Left lung (tissue), 10 donors: ENCODE data around the gene CCAR1. TPM values are rescaled to one million over a fixed set of nuclear protein-coding genes. Genes with fewer than 3 reads are reported as not detected.
"Not testable (repeated sequence)": the region's sequence is repeated elsewhere in the genome, so short reads cannot be mapped to it uniquely, and the experiment has no call there.

ENCODE experiments used
- ATAC-seq: fragments of 200-7000 bp; cut with Tn5 transposase; one replicate; pipeline ENCODE4 v1.9.1; 2020; ENCODE audit warnings: moderate library complexity
- DNase-seq, 4 donors: peaks; one replicate each; pipeline ENCODE4 v3.0.0-alpha.2; 2013 to 2020
- H3K27ac ChIP-seq, 2 donors: fragments of 200-600 bp; sonication (generic) in 1 of 2; one replicate each; pipeline versions ENCODE4 v1.5.0 to v1.8.0; 2020 to 2021
- H3K27me3 ChIP-seq, 2 donors: fragments of 200-600 bp; sonication (generic) in 1 of 2; one replicate each; pipeline versions ENCODE4 v1.5.0 to v1.8.0; 2020 to 2021
- H3K36me3 ChIP-seq, 2 donors: fragments of 200-600 bp; sonication (generic) in 1 of 2; one replicate each; pipeline versions ENCODE4 v1.5.0 to v1.8.0; 2020 to 2021
- H3K4me1 ChIP-seq, 2 donors: fragments of 200-600 bp; one replicate each; pipeline ENCODE4 v1.8.0; 2021
- H3K4me3 ChIP-seq, 2 donors: fragments of 200-600 bp; sonication (generic) in 1 of 2; one replicate each; pipeline versions ENCODE4 v1.5.0 to v1.8.0; 2020 to 2021; ENCODE audit warnings: mild to moderate bottlenecking in 1 of 2
- H3K9me3 ChIP-seq, 2 donors: fragments of 200-600 bp; sonication (generic) in 1 of 2; one replicate each; pipeline versions ENCODE4 v1.5.0 to v1.8.0; 2020 to 2021
- CTCF ChIP-seq, 2 donors: fragments of 200-600 bp; sonication (generic) in 1 of 2; IDR thresholded peaks; one replicate each; pipeline versions ENCODE4 v1.5.0 to v1.8.0; 2021; ENCODE audit warnings: antibody characterized with exemption in 2 of 2
- intact Hi-C, 2 donors: fragments of 100-400 bp; cut with DNase I; formaldehyde crosslinking; loops; one replicate each; pipeline versions ENCODE4 v1.11.2 to v1.14.2; 2022
- polyA plus RNA-seq, 6 donors: library from polyadenylated mRNA; unstranded; fragments of 120-200 nt; gene quantifications; one replicate each; pipeline ENCODE4 v1.2.1, GENCODE V29; 2013; ENCODE audit not compliant: insufficient read length in 6 of 6
- total RNA-seq, 2 donors: library from RNA; stranded (reverse); fragmentation: NEBNext Ultra II Directional; extraction: Animal tissue kit (Norgen Biotek cat#: 25700); gene quantifications; one replicate each; pipeline ENCODE4 v1.2.1, GENCODE V29; 2021
- donor health status: DM: no; HTN: yes; CAD: no.
- donor health status: DM: no; HTN: no; CAD: no.

CCAR1 gene
- total and polyA plus RNA-seq, 8 donors: 44.5 to 227 (median 181) TPM

- no peak for TF ChIP-seq CTCF (IDR thresholded peaks at IDR 0.05)
- no peak overlapping the region for H3K4me3 ChIP-seq
- no peaks in the 10 kb centered on the region for H3K4me1 ChIP-seq
- peak in 2 of 4 donors; percentile 36 to 40 for DNase-seq
- intact Hi-C loops: no loop called here
- no peaks in the 10 kb centered on the region for H3K36me3 ChIP-seq
- no peak for ATAC-seq
- no peak overlapping the region for H3K27ac ChIP-seq
- H3K27me3 ChIP-seq: no peaks in the 10 kb centered on the region
- no peaks in the 10 kb centered on the region for H3K9me3 ChIP-seq
Observed at GRCh38 chr10:68697106-68697505, 23.9 kb upstream of the CCAR1 start.

- Histone ChIP-seq H3K27ac (no peak overlapping the region), H3K9me3 (no peaks in the 10 kb centered on the region), H3K4me3 (no peak overlapping the region), H3K36me3 (no peaks in the 10 kb centered on the region), H3K4me1 (no peaks in the 10 kb centered on the region), H3K27me3 (no peaks in the 10 kb centered on the region)
- ATAC-seq (no peak), DNase-seq (no peak)
- no peak for TF ChIP-seq CTCF (IDR thresholded peaks at IDR 0.05)
- intact Hi-C loops: no loop called here
Observed at GRCh38 chr10:68700197-68700596, 20.8 kb upstream of the CCAR1 start.

GRCh38 chr10:68705548-68705947, 15.5 kb upstream of the CCAR1 start:
- H3K4me1 ChIP-seq: no peaks in the 10 kb centered on the region
- no peak overlapping the region for H3K27ac ChIP-seq
- no peaks in the 10 kb centered on the region for H3K9me3 ChIP-seq
- H3K36me3 ChIP-seq: no peaks in the 10 kb centered on the region
- DNase-seq (no peak), ATAC-seq (no peak)
- intact Hi-C loops: no loop called here
- no peaks in the 10 kb centered on the region for H3K27me3 ChIP-seq
- H3K4me3 ChIP-seq: no peak overlapping the region
- TF ChIP-seq CTCF (IDR thresholded peaks at IDR 0.05): no peak

- not testable (repeated sequence) for ATAC-seq
Observed at GRCh38 chr10:68708987-68709386, 12.1 kb upstream of the CCAR1 start.

GRCh38 chr10:68713065-68713464, 8.0 kb upstream of the CCAR1 start:
- H3K4me1 ChIP-seq, H3K9me3 ChIP-seq, H3K27me3 ChIP-seq, DNase-seq, H3K4me3 ChIP-seq, intact Hi-C loops, H3K36me3 ChIP-seq, H3K27ac ChIP-seq, ATAC-seq: not testable (repeated sequence)

More at GRCh38 chr10:68708987-68709386, 12.1 kb upstream of the CCAR1 start:
- H3K4me1 ChIP-seq, intact Hi-C loops, DNase-seq, H3K27ac ChIP-seq, H3K9me3 ChIP-seq, H3K4me3 ChIP-seq, H3K27me3 ChIP-seq, H3K36me3 ChIP-seq: not testable (repeated sequence)

GRCh38 chr10:68717435-68717834, 3.6 kb upstream of the CCAR1 start:
- intact Hi-C loops: no loop called here
- no peak for TF ChIP-seq CTCF (IDR thresholded peaks at IDR 0.05)
- Histone ChIP-seq H3K27me3 (no peaks in the 10 kb centered on the region), H3K9me3 (no peaks in the 10 kb centered on the region), H3K4me1 (peaks cover 6 to 7% of the 10 kb centered on the region in 2 donors), H3K4me3 (no peak overlapping the region), H3K27ac (no peak overlapping the region), H3K36me3 (no peaks in the 10 kb centered on the region)
- DNase-seq (no peak), ATAC-seq (no peak)
